Gastroesophageal sphincter (tissue), 3 donors: ENCODE data around the gene COQ8B.

Experiments
- CTCF ChIP-seq, 4 experiments: fragments of 200-600 bp in 2 of 4; fragments of 450-650 bp in 2 of 4; sonication (generic) in 1 of 4; IDR thresholded peaks; one replicate each; pipeline ENCODE4 v1.5.1; 2017 to 2019; ENCODE audit warnings: antibody characterized with exemption in 4 of 4, mild to moderate bottlenecking in 2 of 4, moderate library complexity in 2 of 4
- POLR2A ChIP-seq, 2 donors: fragments of 450-650 bp; IDR thresholded peaks; one replicate each; pipeline ENCODE4 v1.6.1; 2017; ENCODE audit warnings: antibody characterized with exemption in 2 of 2, mild to moderate bottlenecking in 2 of 2, moderate library complexity in 1 of 2

DNA sequence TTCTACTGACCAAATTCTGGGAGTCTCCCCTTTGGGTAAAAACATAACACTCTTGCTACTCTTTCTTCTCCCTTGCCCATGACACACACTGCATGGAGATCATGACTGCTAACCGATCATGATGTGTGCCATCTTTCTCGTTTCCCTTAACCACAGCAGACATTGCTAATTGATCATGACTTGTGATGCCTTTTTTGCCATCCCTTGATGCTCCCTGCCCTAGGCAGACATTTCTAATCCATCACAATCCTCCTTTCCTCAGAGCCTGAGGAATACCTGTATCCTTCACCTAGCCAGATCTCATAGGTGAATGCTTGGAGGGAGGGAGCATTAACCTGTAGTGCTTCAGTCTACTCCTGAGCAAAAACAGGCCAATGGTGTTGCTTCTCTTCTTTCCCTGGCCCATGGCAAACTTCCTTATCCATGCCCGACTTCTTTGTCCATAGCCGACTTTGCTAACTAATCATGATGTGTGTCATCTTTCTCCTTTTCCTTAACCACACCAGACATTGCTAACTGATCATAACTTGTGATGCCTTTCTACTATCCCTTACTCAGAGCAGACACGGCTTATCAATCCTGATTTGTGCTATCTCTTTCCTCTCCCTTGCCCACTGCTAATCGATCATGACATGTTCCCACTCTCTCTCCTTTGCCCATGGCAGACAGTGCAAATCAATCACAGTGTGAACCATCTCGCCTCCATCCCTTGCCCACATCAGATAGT, 44.0 kb downstream of the COQ8B start:
- no peak for TF ChIP-seq CTCF (IDR thresholded peaks at IDR 0.05)
- no peak for TF ChIP-seq POLR2A (IDR thresholded peaks at IDR 0.05)
